ENCODE data around the gene MVD. TPM values are rescaled to one million over a fixed set of nuclear protein-coding genes. Genes with fewer than 3 reads are reported as not detected.

MVD gene
- total RNA-seq, 1 donor from 2014 or later, result 64.0 TPM

DNA sequence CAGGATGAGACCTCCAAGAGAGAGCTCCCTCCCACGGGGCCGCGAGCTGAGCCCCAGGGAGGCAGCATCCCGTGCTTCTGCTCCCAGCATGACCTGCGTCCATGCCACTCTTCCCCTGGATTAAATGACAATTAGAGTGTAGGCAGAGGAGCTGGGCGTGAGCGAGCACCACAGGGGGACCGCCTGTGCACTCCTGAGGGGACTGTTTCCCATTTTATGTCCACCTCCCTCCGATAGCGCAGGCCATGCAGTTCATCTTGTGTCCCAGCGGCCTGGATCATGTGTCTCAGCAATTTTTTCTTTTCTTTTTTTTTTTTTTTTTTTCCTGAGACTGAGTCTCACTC lies 30.3 kb downstream of the MVD start:
- Mint-ChIP-seq H3K9me3 (no peaks in the 10 kb centered on the region), H3K27me3 (ENCODE audit: low read depth) (peaks cover 26% of the 10 kb centered on the region), H3K36me3 (peaks cover 7% of the 10 kb centered on the region), H3K27ac (no peak overlapping the region), H3K4me1 (peaks cover 3% of the 10 kb centered on the region), H3K4me3 (no peak overlapping the region)
- DNase-seq (ENCODE audit: low spot score in 2 of 2, unreplicated experiment in 2 of 2), result no peak
- TF ChIP-seq, protein P1, sequence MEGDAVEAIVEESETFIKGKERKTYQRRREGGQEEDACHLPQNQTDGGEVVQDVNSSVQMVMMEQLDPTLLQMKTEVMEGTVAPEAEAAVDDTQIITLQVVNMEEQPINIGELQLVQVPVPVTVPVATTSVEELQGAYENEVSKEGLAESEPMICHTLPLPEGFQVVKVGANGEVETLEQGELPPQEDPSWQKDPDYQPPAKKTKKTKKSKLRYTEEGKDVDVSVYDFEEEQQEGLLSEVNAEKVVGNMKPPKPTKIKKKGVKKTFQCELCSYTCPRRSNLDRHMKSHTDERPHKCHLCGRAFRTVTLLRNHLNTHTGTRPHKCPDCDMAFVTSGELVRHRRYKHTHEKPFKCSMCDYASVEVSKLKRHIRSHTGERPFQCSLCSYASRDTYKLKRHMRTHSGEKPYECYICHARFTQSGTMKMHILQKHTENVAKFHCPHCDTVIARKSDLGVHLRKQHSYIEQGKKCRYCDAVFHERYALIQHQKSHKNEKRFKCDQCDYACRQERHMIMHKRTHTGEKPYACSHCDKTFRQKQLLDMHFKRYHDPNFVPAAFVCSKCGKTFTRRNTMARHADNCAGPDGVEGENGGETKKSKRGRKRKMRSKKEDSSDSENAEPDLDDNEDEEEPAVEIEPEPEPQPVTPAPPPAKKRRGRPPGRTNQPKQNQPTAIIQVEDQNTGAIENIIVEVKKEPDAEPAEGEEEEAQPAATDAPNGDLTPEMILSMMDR (IDR thresholded peaks at IDR 0.05; ENCODE audit: unreplicated experiment), result no peak

DNA sequence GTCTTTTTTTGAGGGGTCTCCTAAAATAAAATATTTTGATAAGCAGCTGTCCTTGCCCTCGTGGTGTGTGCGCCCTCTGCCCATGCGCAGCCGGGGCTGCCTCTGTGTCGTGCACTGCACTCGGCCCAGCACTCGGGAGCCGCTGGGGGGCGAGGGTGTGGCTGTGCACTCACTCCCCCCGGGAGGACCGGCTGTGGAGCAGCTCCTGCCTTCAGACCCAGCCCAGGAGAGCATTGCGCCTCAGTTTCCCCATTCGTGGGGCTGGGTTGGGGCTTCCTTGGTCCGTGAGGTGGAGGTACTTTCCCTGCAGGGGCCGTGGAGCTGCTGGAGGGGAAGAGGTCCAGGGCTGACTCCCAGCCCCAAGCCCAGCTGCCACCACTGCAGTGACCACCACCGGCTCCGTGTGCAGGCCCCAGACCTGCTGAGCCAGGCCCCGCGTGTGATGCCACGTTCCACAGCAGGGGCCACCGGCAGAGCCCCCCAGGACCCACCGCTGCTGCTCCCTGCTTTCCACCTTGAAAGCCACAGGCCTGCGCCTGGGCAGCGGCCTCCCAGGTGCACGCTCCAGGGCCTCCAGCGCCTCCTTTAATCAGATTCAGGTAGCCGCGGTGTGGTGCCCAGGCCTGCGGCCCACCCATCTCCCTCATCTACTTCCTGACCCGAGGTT lies 30.8 kb downstream of the MVD start:
- TF ChIP-seq, protein P1 (IDR thresholded peaks at IDR 0.05; ENCODE audit: unreplicated experiment), result no peak
- DNase-seq (ENCODE audit: low spot score in 2 of 2, unreplicated experiment in 2 of 2), result no peak
- Mint-ChIP-seq H3K4me3 (no peak overlapping the region), H3K9me3 (no peaks in the 10 kb centered on the region), H3K36me3 (peaks cover 10% of the 10 kb centered on the region), H3K27ac (no peak overlapping the region), H3K4me1 (peaks cover 3% of the 10 kb centered on the region), H3K27me3 (ENCODE audit: low read depth) (peaks cover 21% of the 10 kb centered on the region)

DNA sequence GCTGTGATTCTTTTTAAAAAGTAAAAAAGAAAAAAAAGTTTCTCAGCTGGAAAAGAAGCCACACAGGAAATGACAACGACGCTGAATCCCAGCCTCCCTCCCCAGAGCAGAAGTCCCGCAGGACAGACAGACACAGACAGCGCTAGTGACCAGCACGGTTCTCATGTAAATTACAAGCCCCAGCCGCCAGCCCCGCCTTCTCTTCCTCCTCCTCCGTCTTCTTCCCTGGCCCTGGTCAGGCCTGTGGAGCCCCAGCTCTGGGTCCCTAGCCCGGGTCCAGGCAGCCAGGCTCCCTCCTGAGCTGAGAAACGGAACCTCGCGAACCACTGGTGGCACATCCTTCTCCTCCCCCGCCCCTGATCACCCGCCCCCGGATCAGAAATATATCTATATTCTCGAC lies 31.5 kb downstream of the MVD start:
- TF ChIP-seq, protein P1 (IDR thresholded peaks at IDR 0.05; ENCODE audit: unreplicated experiment), result no peak
- Mint-ChIP-seq H3K27ac (no peak overlapping the region), H3K4me3 (no peak overlapping the region)

DNA sequence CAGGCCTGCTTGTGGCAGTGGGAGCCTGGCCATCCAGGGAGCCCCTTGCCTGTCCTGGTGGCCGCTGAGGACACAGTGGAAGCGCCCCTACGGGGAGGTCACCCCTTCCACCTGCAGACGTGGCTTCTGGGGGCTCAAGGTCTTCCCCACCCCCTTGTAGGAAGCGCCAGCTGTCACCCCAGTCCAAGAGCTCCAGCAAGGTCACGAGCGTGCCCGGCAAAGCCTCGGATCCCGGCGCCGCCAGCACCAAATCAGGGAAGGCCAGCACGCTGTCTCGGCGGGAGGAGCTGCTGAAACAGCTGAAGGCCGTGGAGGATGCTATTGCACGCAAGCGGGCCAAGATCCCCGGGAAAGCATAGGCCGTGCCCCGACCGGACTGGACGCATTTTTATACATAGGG lies 31.9 kb downstream of the MVD start:
- TF ChIP-seq, protein P1 (IDR thresholded peaks at IDR 0.05; ENCODE audit: unreplicated experiment), result no peak
- H3K36me3 Mint-ChIP-seq, result peaks cover 10% of the 10 kb centered on the region
- H3K27ac Mint-ChIP-seq, result no peak overlapping the region
- peaks cover 16% of the 10 kb centered on the region for H3K27me3 Mint-ChIP-seq (ENCODE audit: low read depth)
- no peak for DNase-seq (ENCODE audit: low spot score in 2 of 2, unreplicated experiment in 2 of 2)
- no peaks in the 10 kb centered on the region for H3K9me3 Mint-ChIP-seq
- no peak overlapping the region for H3K4me3 Mint-ChIP-seq
- H3K4me1 Mint-ChIP-seq, result peaks cover 3% of the 10 kb centered on the region

More for the DNA sequence above, 31.5 kb downstream of the MVD start:
- peaks cover 10% of the 10 kb centered on the region for H3K36me3 Mint-ChIP-seq
- peaks cover 20% of the 10 kb centered on the region for H3K27me3 Mint-ChIP-seq (ENCODE audit: low read depth)
- no peak for DNase-seq (ENCODE audit: low spot score in 2 of 2, unreplicated experiment in 2 of 2)
- peaks cover 3% of the 10 kb centered on the region for H3K4me1 Mint-ChIP-seq
- no peaks in the 10 kb centered on the region for H3K9me3 Mint-ChIP-seq

DNA sequence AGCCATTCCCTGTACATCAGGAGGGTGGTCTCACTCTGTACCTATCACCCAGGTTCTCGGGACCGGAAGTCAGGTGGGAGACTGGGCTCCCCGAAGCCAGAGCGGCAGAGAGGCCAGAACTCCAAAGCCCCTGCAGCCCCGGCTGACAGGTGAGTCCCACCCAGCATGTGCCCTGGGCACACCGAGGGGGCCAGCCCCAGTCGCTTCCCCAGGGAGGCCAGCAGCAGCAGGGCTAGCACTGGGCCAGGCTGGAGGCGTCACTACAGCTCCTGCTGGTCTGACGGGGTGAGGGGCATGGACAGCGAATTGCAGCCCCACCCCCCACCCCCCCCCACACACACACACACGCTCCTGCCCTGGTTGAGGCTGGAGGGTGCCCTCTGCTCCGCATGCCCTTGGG lies 32.5 kb downstream of the MVD start:
- Mint-ChIP-seq H3K4me1 (peaks cover 3% of the 10 kb centered on the region), H3K27me3 (ENCODE audit: low read depth) (peaks cover 13% of the 10 kb centered on the region), H3K9me3 (no peaks in the 10 kb centered on the region), H3K36me3 (peaks cover 10% of the 10 kb centered on the region), H3K4me3 (no peak overlapping the region), H3K27ac (no peak overlapping the region)
- DNase-seq (ENCODE audit: low spot score in 2 of 2, unreplicated experiment in 2 of 2), result no peak
- TF ChIP-seq, protein P1 (IDR thresholded peaks at IDR 0.05; ENCODE audit: unreplicated experiment), result no peak

DNA sequence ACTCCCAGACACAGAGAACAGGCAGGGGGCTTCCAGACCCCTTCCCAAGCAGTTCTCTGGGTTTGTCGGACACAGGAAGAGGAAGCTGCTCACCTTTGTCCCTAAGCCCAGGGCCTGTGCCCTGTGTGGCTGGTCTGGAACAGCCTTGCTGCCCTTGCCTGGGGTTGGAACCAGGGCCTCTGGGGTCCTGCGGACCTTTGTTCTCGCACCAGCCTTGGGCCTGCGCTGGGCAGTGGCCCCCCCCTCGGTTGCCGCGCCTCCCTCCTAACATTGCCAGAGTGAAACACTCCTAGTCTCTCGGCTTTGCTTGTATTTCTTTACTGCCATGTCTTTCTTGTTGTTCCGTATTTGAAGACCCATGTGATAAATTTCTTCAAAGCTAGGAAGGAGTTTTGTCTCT lies 33.1 kb downstream of the MVD start:
- no peak overlapping the region for H3K27ac Mint-ChIP-seq
- no peaks in the 10 kb centered on the region for H3K9me3 Mint-ChIP-seq
- H3K36me3 Mint-ChIP-seq, result peaks cover 10% of the 10 kb centered on the region
- H3K4me3 Mint-ChIP-seq, result no peak overlapping the region
- DNase-seq (ENCODE audit: low spot score in 2 of 2, unreplicated experiment in 2 of 2), result no peak
- H3K4me1 Mint-ChIP-seq, result no peaks in the 10 kb centered on the region
- H3K27me3 Mint-ChIP-seq (ENCODE audit: low read depth), result peaks cover 7% of the 10 kb centered on the region
- TF ChIP-seq, protein P1 (IDR thresholded peaks at IDR 0.05; ENCODE audit: unreplicated experiment), result no peak

Data from mesothelial cell of epicardium (in vitro differentiated cells).